ENCODE measurements around the gene ZFAND2A.

Gene ZFAND2A

GRCh38 chr7:1110358-1110757 is 49.6 kb downstream of the ZFAND2A start:
- H3K4me1 ChIP-seq (ENCODE audit: insufficient read depth, low read length, poor library complexity, severe bottlenecking), result no peaks in the 10 kb centered on the region
- no peak overlapping the region for H3K4me2 ChIP-seq (ENCODE audit: low read depth, low read length, poor library complexity, severe bottlenecking)
- H3K79me2 ChIP-seq (ENCODE audit: insufficient read depth, low read length), result no peaks in the 10 kb centered on the region
- no peaks in the 10 kb centered on the region for H3K9me2 ChIP-seq (replicated peaks; ENCODE audit: low read depth, low read length)
- H3K9me3 ChIP-seq (ENCODE audit: insufficient read depth, low read depth, low read length), result no peaks in the 10 kb centered on the region
- no peaks in the 10 kb centered on the region for H3K27me3 ChIP-seq (ENCODE audit: insufficient read depth, low read length, poor library complexity, severe bottlenecking)
- no peaks in the 10 kb centered on the region for H3K36me3 ChIP-seq (ENCODE audit: insufficient read depth, low read length)
- H3K9ac ChIP-seq (ENCODE audit: low read depth, low read length, poor library complexity, severe bottlenecking), result no peak overlapping the region
- H3F3A ChIP-seq (ENCODE audit: low read depth), result no peaks in the 10 kb centered on the region
- H4K20me1 ChIP-seq (ENCODE audit: insufficient read depth, low read length, poor library complexity, severe bottlenecking), result no peaks in the 10 kb centered on the region
- TF ChIP-seq, protein P1, sequence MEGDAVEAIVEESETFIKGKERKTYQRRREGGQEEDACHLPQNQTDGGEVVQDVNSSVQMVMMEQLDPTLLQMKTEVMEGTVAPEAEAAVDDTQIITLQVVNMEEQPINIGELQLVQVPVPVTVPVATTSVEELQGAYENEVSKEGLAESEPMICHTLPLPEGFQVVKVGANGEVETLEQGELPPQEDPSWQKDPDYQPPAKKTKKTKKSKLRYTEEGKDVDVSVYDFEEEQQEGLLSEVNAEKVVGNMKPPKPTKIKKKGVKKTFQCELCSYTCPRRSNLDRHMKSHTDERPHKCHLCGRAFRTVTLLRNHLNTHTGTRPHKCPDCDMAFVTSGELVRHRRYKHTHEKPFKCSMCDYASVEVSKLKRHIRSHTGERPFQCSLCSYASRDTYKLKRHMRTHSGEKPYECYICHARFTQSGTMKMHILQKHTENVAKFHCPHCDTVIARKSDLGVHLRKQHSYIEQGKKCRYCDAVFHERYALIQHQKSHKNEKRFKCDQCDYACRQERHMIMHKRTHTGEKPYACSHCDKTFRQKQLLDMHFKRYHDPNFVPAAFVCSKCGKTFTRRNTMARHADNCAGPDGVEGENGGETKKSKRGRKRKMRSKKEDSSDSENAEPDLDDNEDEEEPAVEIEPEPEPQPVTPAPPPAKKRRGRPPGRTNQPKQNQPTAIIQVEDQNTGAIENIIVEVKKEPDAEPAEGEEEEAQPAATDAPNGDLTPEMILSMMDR (conservative IDR thresholded peaks at IDR 0.05; ENCODE audit: low read length), result no peak
- no peak for TF ChIP-seq EZH2phosphoT487 (IDR thresholded peaks at IDR 0.05; ENCODE audit: borderline replicate concordance)
- no peak overlapping the region for H3K4me3 ChIP-seq (ENCODE audit: low read length, poor library complexity, severe bottlenecking)
- H2AFZ ChIP-seq (ENCODE audit: low read length), result no peak overlapping the region

DNA sequence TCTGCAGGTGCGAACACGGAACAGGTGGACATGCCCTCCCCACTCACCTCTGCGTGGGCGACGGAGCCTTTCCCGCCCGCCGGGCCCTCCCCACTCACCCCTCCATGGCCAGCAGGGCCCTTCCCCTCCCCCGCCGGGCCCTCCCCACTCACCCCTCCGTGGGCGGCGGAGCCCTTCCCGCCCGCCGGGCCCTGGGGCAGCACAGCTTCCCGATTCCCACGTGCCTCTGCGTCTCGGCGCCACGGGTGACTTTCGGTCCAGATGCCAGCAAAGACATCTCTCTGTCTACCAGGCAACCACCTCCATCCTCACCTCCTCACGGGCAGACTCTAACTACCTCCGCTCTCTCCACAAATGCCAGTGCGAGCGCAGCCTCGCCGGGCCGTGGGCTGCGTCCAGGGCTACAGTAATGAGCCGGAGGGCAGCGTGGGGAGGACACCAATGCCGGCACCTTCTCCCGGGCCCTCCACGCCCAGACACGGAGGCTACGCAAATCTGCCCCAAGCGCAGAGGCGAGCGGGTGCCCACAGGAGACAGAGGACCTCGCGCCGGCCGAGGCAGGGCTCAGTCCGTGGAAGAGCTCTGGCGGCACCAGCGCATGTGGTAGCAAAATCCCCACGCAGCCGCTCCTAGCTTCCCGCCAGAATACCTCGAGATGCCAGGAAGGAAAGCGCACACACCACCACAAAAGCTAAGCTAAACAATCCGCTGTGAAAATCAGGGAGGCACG is 50.2 kb downstream of the ZFAND2A start:
- Histone ChIP-seq H3K79me2 (ENCODE audit: insufficient read depth, low read length) (no peaks in the 10 kb centered on the region), H3K9me2 (replicated peaks; ENCODE audit: low read depth, low read length) (no peaks in the 10 kb centered on the region), H3K4me3 (ENCODE audit: low read length, poor library complexity, severe bottlenecking) (no peak overlapping the region), H2AFZ (ENCODE audit: low read length) (no peak overlapping the region), H3K27me3 (ENCODE audit: insufficient read depth, low read length, poor library complexity, severe bottlenecking) (no peaks in the 10 kb centered on the region), H3K9me3 (ENCODE audit: insufficient read depth, low read depth, low read length) (no peaks in the 10 kb centered on the region), H3F3A (ENCODE audit: low read depth) (no peaks in the 10 kb centered on the region), H3K9ac (ENCODE audit: low read depth, low read length, poor library complexity, severe bottlenecking) (no peak overlapping the region), H4K20me1 (ENCODE audit: insufficient read depth, low read length, poor library complexity, severe bottlenecking) (no peaks in the 10 kb centered on the region), H3K36me3 (ENCODE audit: insufficient read depth, low read length) (no peaks in the 10 kb centered on the region), H3K4me1 (ENCODE audit: insufficient read depth, low read length, poor library complexity, severe bottlenecking) (peaks cover 6% of the 10 kb centered on the region), H3K4me2 (ENCODE audit: low read depth, low read length, poor library complexity, severe bottlenecking) (no peak overlapping the region)
- TF ChIP-seq, protein P1 (conservative IDR thresholded peaks at IDR 0.05; ENCODE audit: low read length), result no peak
- TF ChIP-seq EZH2phosphoT487 (IDR thresholded peaks at IDR 0.05; ENCODE audit: borderline replicate concordance), result no peak

DNA sequence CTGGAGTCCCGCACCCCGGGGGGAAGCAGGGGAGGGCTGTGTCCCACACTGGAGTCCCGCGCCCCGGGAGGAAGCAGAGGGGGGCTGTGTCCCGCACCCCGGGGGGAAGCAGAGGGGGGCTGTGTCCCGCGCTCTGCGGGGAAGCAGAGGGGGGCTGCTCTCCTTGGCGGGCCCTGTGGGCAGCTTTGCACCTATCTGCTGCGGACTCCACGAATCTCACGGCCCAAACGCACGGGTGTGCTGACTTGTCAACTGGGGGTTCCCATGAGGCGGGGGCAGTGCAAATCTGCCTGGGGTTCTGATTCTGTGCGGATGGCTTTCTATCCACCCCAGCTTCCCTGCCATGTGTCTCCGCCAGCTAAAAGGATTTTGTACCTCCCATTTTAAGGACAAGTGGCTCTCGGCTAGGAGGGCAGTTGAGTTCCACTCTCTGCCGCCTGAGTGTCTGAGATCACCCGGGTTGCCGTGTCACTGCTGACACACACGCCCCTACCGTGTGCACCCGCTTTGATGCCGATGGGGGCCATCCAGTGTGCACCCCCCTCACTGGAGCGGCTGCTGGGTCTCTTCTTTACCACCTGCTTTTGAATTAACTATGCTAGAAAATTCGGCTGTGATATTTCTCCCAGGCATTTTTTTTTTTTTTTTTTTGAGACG is 51.6 kb downstream of the ZFAND2A start:
- H3F3A ChIP-seq (ENCODE audit: low read depth), result no peaks in the 10 kb centered on the region
- H3K9me2 ChIP-seq (replicated peaks; ENCODE audit: low read depth, low read length), result no peaks in the 10 kb centered on the region
- no peaks in the 10 kb centered on the region for H3K79me2 ChIP-seq (ENCODE audit: insufficient read depth, low read length)
- no peaks in the 10 kb centered on the region for H3K27me3 ChIP-seq (ENCODE audit: insufficient read depth, low read length, poor library complexity, severe bottlenecking)
- H3K4me1 ChIP-seq (ENCODE audit: insufficient read depth, low read length, poor library complexity, severe bottlenecking), result peaks cover 17% of the 10 kb centered on the region
- H3K9ac ChIP-seq (ENCODE audit: low read depth, low read length, poor library complexity, severe bottlenecking), result no peak overlapping the region
- TF ChIP-seq, protein P1 (conservative IDR thresholded peaks at IDR 0.05; ENCODE audit: low read length), result no peak
- no peaks in the 10 kb centered on the region for H3K9me3 ChIP-seq (ENCODE audit: insufficient read depth, low read depth, low read length)
- H4K20me1 ChIP-seq (ENCODE audit: insufficient read depth, low read length, poor library complexity, severe bottlenecking), result no peaks in the 10 kb centered on the region
- H2AFZ ChIP-seq (ENCODE audit: low read length), result no peak overlapping the region
- no peak overlapping the region for H3K4me3 ChIP-seq (ENCODE audit: low read length, poor library complexity, severe bottlenecking)
- no peaks in the 10 kb centered on the region for H3K36me3 ChIP-seq (ENCODE audit: insufficient read depth, low read length)
- no peak overlapping the region for H3K4me2 ChIP-seq (ENCODE audit: low read depth, low read length, poor library complexity, severe bottlenecking)

Measured in Loucy (cell line).